HepG2 (cell line): ENCODE measurements around the gene DENND5B. TPM values are rescaled to one million over a fixed set of nuclear protein-coding genes. Genes with fewer than 3 reads are reported as not detected.

Experiments used
- ATM ChIP-seq: fragments of 450-650 bp; IDR thresholded peaks from 2 replicates; pipeline ENCODE4 v1.7.1; 2017; ENCODE audit warnings: mild to moderate bottlenecking, borderline replicate concordance
- CSRNP1 ChIP-seq: sonication (generic); formaldehyde crosslinking; IDR thresholded peaks from 2 replicates; pipeline ENCODE4 v1.8.1; 2023; ENCODE audit warnings: mild to moderate bottlenecking, missing genetic modification reagents
- GZF1 ChIP-seq: sonication (generic); formaldehyde crosslinking; IDR thresholded peaks from 2 replicates; pipeline ENCODE4 v1.5.1; 2020; ENCODE audit warnings: mild to moderate bottlenecking, missing genetic modification reagents
- HNRNPK ChIP-seq: fragments of 200-400 bp; formaldehyde crosslinking; IDR thresholded peaks from 2 replicates; pipeline ENCODE4 v1.6.1; 2018; ENCODE audit warnings: low read length, low read depth, moderate library complexity, mild to moderate bottlenecking; ENCODE audit not compliant: poor library complexity, severe bottlenecking
- HOXA5 ChIP-seq: sonication (generic); formaldehyde crosslinking; IDR thresholded peaks from 2 replicates; pipeline ENCODE4 v1.4.0; 2020; ENCODE audit warnings: missing genetic modification reagents
- KIAA2018 ChIP-seq: sonication (generic); formaldehyde crosslinking; IDR thresholded peaks from 2 replicates; pipeline ENCODE4 v1.5.0; 2020; ENCODE audit warnings: mild to moderate bottlenecking, missing genetic modification reagents, borderline replicate concordance
- MLLT10 ChIP-seq: sonication (generic); formaldehyde crosslinking; IDR thresholded peaks from 2 replicates; pipeline ENCODE4 v1.4.0; 2020; ENCODE audit warnings: missing genetic modification reagents
- NFRKB ChIP-seq: fragments of 450-650 bp; IDR thresholded peaks from 2 replicates; pipeline ENCODE4 v1.6.1; 2017
- PCBP1 ChIP-seq: fragments of 200-400 bp; formaldehyde crosslinking; IDR thresholded peaks from 2 replicates; pipeline ENCODE4 v1.6.1; 2017; ENCODE audit warnings: mild to moderate bottlenecking, low read depth, low read length, borderline replicate concordance
- SSRP1 ChIP-seq: IDR thresholded peaks from 2 replicates; pipeline ENCODE4 v1.6.1; 2016; ENCODE audit warnings: control low read depth
- THAP7 ChIP-seq: sonication (generic); formaldehyde crosslinking; IDR thresholded peaks from 2 replicates; pipeline ENCODE4 v1.8.1; 2023; ENCODE audit warnings: mild to moderate bottlenecking, missing genetic modification reagents
- ZFX ChIP-seq: sonication (generic); formaldehyde crosslinking; IDR thresholded peaks from 2 replicates; pipeline ENCODE4 v1.4.0; 2020; ENCODE audit warnings: mild to moderate bottlenecking, low read depth, missing genetic modification reagents, moderate library complexity
- ZNF18 ChIP-seq: sonication (generic); formaldehyde crosslinking; IDR thresholded peaks from 2 replicates; pipeline ENCODE4 v1.8.0; 2022; ENCODE audit warnings: mild to moderate bottlenecking, missing genetic modification reagents; ENCODE audit not compliant: insufficient replicate concordance
- ZNF253 ChIP-seq: sonication (generic); formaldehyde crosslinking; IDR thresholded peaks from 2 replicates; pipeline ENCODE4 v1.8.0; 2022; ENCODE audit warnings: mild to moderate bottlenecking, missing genetic modification reagents, borderline replicate concordance
- ZNF292 ChIP-seq: sonication (generic); formaldehyde crosslinking; IDR thresholded peaks from 2 replicates; pipeline ENCODE4 v1.8.1; 2022; ENCODE audit warnings: mild to moderate bottlenecking, low read depth, missing genetic modification reagents, borderline replicate concordance
- ZNF367 ChIP-seq: sonication (generic); formaldehyde crosslinking; IDR thresholded peaks from 2 replicates; pipeline ENCODE4 v1.4.0; 2020; ENCODE audit warnings: missing genetic modification reagents, borderline replicate concordance
- polyA plus RNA-seq, 8 experiments: library from polyadenylated mRNA; depleted of rRNA in 3 of 8; stranded (reverse) in 7 of 8; unstranded in 1 of 8; fragments of >200 nt; fragmentation: Illumina TruSeq in 4 of 8; extraction: Trizol in 4 of 8; gene quantifications; 2 replicates each; pipeline versions ENCODE4 v1.2.1 to v1.2.3, GENCODE V29; 2011 to 2016; ENCODE audit warnings: low read depth in 4 of 8, missing spikeins in 1 of 8, mixed read lengths in 1 of 8; ENCODE audit not compliant: insufficient read depth in 1 of 8
- total RNA-seq, 5 experiments: library from RNA; depleted of rRNA; stranded (reverse); fragments of >200 nt; fragmentation: Illumina TruSeq; extraction: Trizol; gene quantifications; 2 replicates each; pipeline ENCODE4 v1.2.3, GENCODE V29; 2016; ENCODE audit warnings: low read depth in 1 of 5

Gene DENND5B
- total and polyA plus RNA-seq, 2 of the 13 experiments (the other 11 are each of a cell fraction or from before 2014, with no cell fraction given) = 14.7 to 18.7 TPM

DNA sequence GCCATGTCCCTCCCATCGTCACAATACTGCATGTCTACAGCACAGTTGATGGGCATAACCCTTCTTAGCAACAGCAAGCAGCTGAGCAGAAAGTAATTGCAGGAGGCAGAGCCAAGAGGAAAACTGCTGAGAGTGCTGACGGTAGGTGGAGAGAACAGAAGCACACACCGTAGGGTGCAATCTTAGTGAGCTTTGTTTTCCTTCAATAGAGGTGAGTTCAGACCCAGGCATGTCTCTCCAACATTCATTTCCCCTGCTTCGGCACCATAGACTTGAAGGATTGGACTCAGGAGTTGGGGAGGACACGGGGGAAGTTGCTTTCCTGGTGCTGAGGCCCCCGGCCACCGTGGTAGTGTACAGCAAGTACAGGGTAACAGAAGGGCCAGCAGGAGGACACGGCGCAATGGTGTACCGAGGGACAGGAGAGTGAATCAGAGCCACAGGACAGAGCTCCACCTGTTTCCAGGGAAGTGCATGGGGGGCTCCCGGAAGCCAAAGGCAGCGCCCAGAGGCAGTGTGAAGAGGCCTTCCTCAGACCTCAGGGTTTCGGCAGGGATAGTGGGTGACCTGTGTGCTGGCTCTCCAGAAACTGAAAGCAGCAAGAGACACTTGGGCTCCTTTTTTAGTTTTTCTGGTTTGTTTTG, 228.7 kb downstream of the DENND5B start (continued):
- TF ChIP-seq KIAA2018 (CRISPR knock-in tag) (no peak), MLLT10 (CRISPR knock-in tag) (no peak), NFRKB (no peak), ZNF367 (CRISPR knock-in tag) (no peak), ZNF292 (CRISPR knock-in tag) (no peak), GZF1 (CRISPR knock-in tag) (no peak), ATM (no peak), SSRP1 (no peak), CSRNP1 (CRISPR knock-in tag) (no peak), ZFX (CRISPR knock-in tag) (peak; percentile 79), PCBP1 (no peak), ZNF253 (CRISPR knock-in tag) (no peak), ZNF18 (no peak), HNRNPK (no peak), THAP7 (CRISPR knock-in tag) (no peak), HOXA5 (CRISPR knock-in tag) (no peak)
